GDM1 (cell line): Measurements from ENCODE around the gene HIVEP1.
"Not testable (repeated sequence)": the region's sequence is repeated elsewhere in the genome, so short reads cannot be mapped to it uniquely, and the experiment has no call there.

Source experiments
- DNase-seq: peaks from one replicate; lab custom pipeline; 2025; lab: John Stamatoyannopoulos, UW

HIVEP1 gene

GRCh38 chr6:12158686-12159415 is 146.7 kb downstream of the HIVEP1 start:
- DNase-seq = no peak

GRCh38 chr6:12160326-12160725 is 148.2 kb downstream of the HIVEP1 start:
- no peak for DNase-seq

GRCh38 chr6:12162213-12162612 is 150.1 kb downstream of the HIVEP1 start:
- DNase-seq = no peak

- DNase-seq = peak; percentile 64
These were observed 151.0 kb downstream of the HIVEP1 start for GRCh38 chr6:12163149-12163548.

GRCh38 chr6:12163744-12164507 is 151.8 kb downstream of the HIVEP1 start:
- no peak for DNase-seq

GRCh38 chr6:12164508-12164770 is 152.3 kb downstream of the HIVEP1 start:
- no peak for DNase-seq

GRCh38 chr6:12165297-12165696 is 153.2 kb downstream of the HIVEP1 start:
- no peak for DNase-seq

- DNase-seq = no peak
These were observed 153.7 kb downstream of the HIVEP1 start for GRCh38 chr6:12165722-12166280.

- no peak for DNase-seq
These were observed 157.3 kb downstream of the HIVEP1 start for GRCh38 chr6:12169377-12169776.

GRCh38 chr6:12170351-12171092 is 158.4 kb downstream of the HIVEP1 start:
- no peak for DNase-seq

- no peak for DNase-seq
These were observed 159.6 kb downstream of the HIVEP1 start for GRCh38 chr6:12171717-12172116.

GRCh38 chr6:12172572-12172971 is 160.5 kb downstream of the HIVEP1 start:
- DNase-seq = no peak

- DNase-seq = no peak
These were observed 161.1 kb downstream of the HIVEP1 start for GRCh38 chr6:12173181-12173580.

GRCh38 chr6:12173661-12174060 is 161.5 kb downstream of the HIVEP1 start:
- no peak for DNase-seq

- DNase-seq = no peak
These were observed 162.8 kb downstream of the HIVEP1 start for GRCh38 chr6:12174878-12175277.

- DNase-seq = no peak
These were observed 163.5 kb downstream of the HIVEP1 start for GRCh38 chr6:12175626-12176025.

- DNase-seq = not testable (repeated sequence)
These were observed 164.7 kb downstream of the HIVEP1 start for GRCh38 chr6:12176782-12177181.

GRCh38 chr6:12178521-12178920 is 166.4 kb downstream of the HIVEP1 start:
- no peak for DNase-seq

GRCh38 chr6:12181481-12181880 is 169.4 kb downstream of the HIVEP1 start:
- no peak for DNase-seq

- no peak for DNase-seq
These were observed 170.6 kb downstream of the HIVEP1 start for GRCh38 chr6:12182676-12183075.

- no peak for DNase-seq
These were observed 173.1 kb downstream of the HIVEP1 start for GRCh38 chr6:12185081-12185673.

- no peak for DNase-seq
These were observed 174.4 kb downstream of the HIVEP1 start for GRCh38 chr6:12186528-12186927.
